GM23338 (cell line): Measurements from ENCODE around the gene CNPY2. TPM values are rescaled to one million over a fixed set of nuclear protein-coding genes. Genes with fewer than 3 reads are reported as not detected.

Experiments used
- ATAC-seq: fragments of 200-7000 bp; cut with Tn5 transposase; 3 replicates; pipeline ENCODE4 v1.9.1; 2020
- DNase-seq: peaks from one replicate; pipeline ENCODE4 v3.0.0-alpha.2; 2015; ENCODE audit warnings: low spot score
- H2AFZ ChIP-seq: fragments of 200-600 bp; sonication (generic); 2 replicates; pipeline ENCODE4 v1.8.0; 2016; ENCODE audit warnings: antibody characterized with exemption, mild to moderate bottlenecking, moderate library complexity
- H3F3A ChIP-seq: fragments of 200-600 bp; sonication (generic); replicated peaks from 2 replicates; pipeline ENCODE4 v1.8.0; 2017; ENCODE audit warnings: antibody characterized with exemption, mixed run types, low read depth
- H3K27ac ChIP-seq: fragments of 200-600 bp; sonication (generic); 2 replicates; pipeline ENCODE4 v1.6.1; 2016; ENCODE audit warnings: low read depth
- H3K27me3 ChIP-seq: fragments of 200-600 bp; sonication (generic); 2 replicates; pipeline ENCODE4 v1.8.0; 2016; ENCODE audit warnings: mild to moderate bottlenecking, mixed run types, moderate library complexity; ENCODE audit not compliant: insufficient read depth
- H3K36me3 ChIP-seq: fragments of 200-600 bp; sonication (generic); 2 replicates; pipeline ENCODE4 v1.8.0; 2016; ENCODE audit warnings: mild to moderate bottlenecking; ENCODE audit not compliant: insufficient read depth
- H3K4me1 ChIP-seq: fragments of 200-600 bp; sonication (generic); 2 replicates; pipeline ENCODE4 v1.8.0; 2016; ENCODE audit warnings: mild to moderate bottlenecking, moderate library complexity; ENCODE audit not compliant: insufficient read depth
- H3K4me2 ChIP-seq: fragments of 200-600 bp; sonication (generic); 2 replicates; pipeline ENCODE4 v1.7.1; 2017; ENCODE audit warnings: mixed run types
- H3K4me3 ChIP-seq: fragments of 200-600 bp; sonication (generic); 2 replicates; pipeline ENCODE4 v1.6.1; 2016; ENCODE audit warnings: mixed run types
- H3K79me2 ChIP-seq: fragments of 200-600 bp; sonication (generic); replicated peaks from 2 replicates; pipeline ENCODE4 v1.8.0; 2017; ENCODE audit warnings: mild to moderate bottlenecking; ENCODE audit not compliant: insufficient read depth
- H3K9me2 ChIP-seq: fragments of 200-600 bp; sonication (generic); 2 replicates; pipeline ENCODE4 v1.8.0; 2017; ENCODE audit not compliant: insufficient read depth
- H4K20me1 ChIP-seq: fragments of 200-600 bp; sonication (generic); replicated peaks from 2 replicates; pipeline ENCODE4 v1.8.0; 2017; ENCODE audit warnings: mild to moderate bottlenecking; ENCODE audit not compliant: insufficient read depth
- H3K27ac Mint-ChIP-seq: 2 replicates; pipeline ENCODE4 v1.8.0; 2020; ENCODE audit warnings: inconsistent platforms, mild to moderate bottlenecking, moderate library complexity, mixed read lengths
- H3K27me3 Mint-ChIP-seq: 3 replicates; pipeline ENCODE4 v1.8.0; 2022; ENCODE audit warnings: low read depth, mild to moderate bottlenecking, moderate library complexity, mixed read lengths, inconsistent platforms; ENCODE audit not compliant: insufficient read depth, poor library complexity
- H3K36me3 Mint-ChIP-seq: 3 replicates; pipeline ENCODE4 v1.8.0; 2021; ENCODE audit warnings: low read depth, mild to moderate bottlenecking, inconsistent platforms, moderate library complexity, mixed read lengths
- H3K4me1 Mint-ChIP-seq: 3 replicates; pipeline ENCODE4 v1.8.0; 2020; ENCODE audit warnings: mild to moderate bottlenecking, inconsistent platforms, mixed read lengths
- H3K4me3 Mint-ChIP-seq: 3 replicates; pipeline ENCODE4 v1.8.0; 2021; ENCODE audit warnings: moderate library complexity, mild to moderate bottlenecking, inconsistent platforms, mixed read lengths
- H3K9me3 Mint-ChIP-seq: 3 replicates; pipeline ENCODE4 v1.8.0; 2020; ENCODE audit warnings: moderate library complexity, mild to moderate bottlenecking, inconsistent platforms, mixed read lengths
- CREB1 ChIP-seq: fragments of 250-450 bp; sonication (Bioruptor Pico); IDR thresholded peaks from 2 replicates; pipeline ENCODE4 v1.5.0; 2020; ENCODE audit warnings: low read depth, mild to moderate bottlenecking, moderate library complexity
- ETS1 ChIP-seq: IDR thresholded peaks from 2 replicates; pipeline ENCODE4 v1.6.1; 2016; ENCODE audit warnings: antibody characterized with exemption
- EZH2 ChIP-seq: fragments of 200-600 bp; sonication (generic); IDR thresholded peaks from one replicate; pipeline ENCODE4 v1.8.0; 2017; ENCODE audit warnings: antibody characterized with exemption, mild to moderate bottlenecking, low read depth; ENCODE audit not compliant: unreplicated experiment
- EZH2phosphoT487 ChIP-seq: fragments of 200-600 bp; sonication (generic); IDR thresholded peaks from one replicate; pipeline ENCODE4 v1.8.1; 2018; ENCODE audit warnings: antibody characterized with exemption; ENCODE audit not compliant: unreplicated experiment
- NANOG ChIP-seq: IDR thresholded peaks from 2 replicates; pipeline ENCODE4 v1.6.1; 2016; ENCODE audit warnings: antibody characterized with exemption, borderline replicate concordance
- REST ChIP-seq: IDR thresholded peaks from one replicate; pipeline ENCODE4 v1.6.1; 2018; ENCODE audit warnings: antibody characterized with exemption; ENCODE audit not compliant: unreplicated experiment
- STAT1 ChIP-seq: IDR thresholded peaks from one replicate; pipeline ENCODE4 v1.6.1; 2016; ENCODE audit warnings: antibody characterized with exemption; ENCODE audit not compliant: unreplicated experiment
- ZNF114 ChIP-seq: fragments of 250-450 bp; sonication (Bioruptor Pico); IDR thresholded peaks from 2 replicates; pipeline ENCODE4 v1.5.0; 2020; ENCODE audit warnings: mild to moderate bottlenecking, moderate library complexity
- ZNF331 ChIP-seq: fragments of 250-450 bp; sonication (Bioruptor Pico); IDR thresholded peaks from 2 replicates; pipeline ENCODE4 v1.5.0; 2020; ENCODE audit warnings: low read depth, mild to moderate bottlenecking, moderate library complexity
- polyA plus RNA-seq: library from polyadenylated mRNA; unstranded; fragments of >200 nt; fragmentation: Nextera tagmentation; extraction: Ambion mirVana; gene quantifications from 2 replicates; pipeline ENCODE4 v1.2.1, GENCODE V29; 2016
- total RNA-seq: library from RNA; depleted of rRNA; stranded (reverse); fragments of >200 nt; shearing (Covaris generic); gene quantifications from 2 replicates; pipeline ENCODE4 v1.2.3, GENCODE V29; 2014

The CNPY2 gene
- total and polyA plus RNA-seq, 2 experiments from 2014 or later: 119 to 316 TPM

DNA sequence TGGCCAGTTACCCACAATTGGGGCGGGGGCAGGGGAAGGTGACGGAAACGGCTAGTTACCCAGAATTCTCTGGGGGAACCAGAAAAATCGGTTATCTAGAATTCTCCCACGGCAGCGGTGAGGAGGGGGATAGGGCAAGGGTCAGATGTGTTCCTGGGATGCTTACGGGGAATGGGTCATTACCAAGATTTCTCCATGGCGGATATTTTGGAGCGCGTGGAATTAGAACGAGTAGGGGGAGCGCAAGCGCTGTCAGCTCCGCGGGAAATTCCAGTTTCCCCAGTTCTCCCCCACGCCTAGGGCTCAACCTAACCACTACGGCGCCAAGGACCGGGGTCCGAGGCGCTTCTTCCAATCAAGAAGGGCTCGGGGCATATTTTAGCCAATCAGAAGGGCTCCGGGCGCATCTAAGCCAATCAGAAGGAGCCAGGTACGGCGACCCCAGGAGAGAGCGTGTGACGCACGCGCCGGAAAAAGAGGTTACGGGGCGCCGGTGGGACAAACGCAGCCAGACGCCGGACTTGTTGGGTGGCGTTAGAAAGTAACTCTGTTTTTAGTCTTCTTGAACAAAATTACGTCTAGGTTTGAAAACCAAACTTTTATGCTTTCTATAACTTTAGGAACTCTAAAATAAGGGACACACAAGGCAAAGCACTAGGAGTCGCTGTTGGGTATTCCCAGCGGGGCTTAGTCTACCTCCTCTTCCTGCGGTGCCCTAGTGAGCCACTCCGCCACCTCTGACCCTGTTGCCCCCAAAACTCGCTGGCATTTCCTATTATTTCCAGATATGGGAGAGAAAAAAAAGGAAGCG lies 18.1 kb upstream of the CNPY2 start, which contains the start of gene PAN2 (continued):
- TF ChIP-seq ETS1 (no peak), EZH2 (no peak)

GRCh38 chr12:56333197-56333678 lies 17.4 kb upstream of the CNPY2 start:
- Mint-ChIP-seq H3K27me3 (peaks cover 11% of the 10 kb centered on the region), H3K9me3 (no peaks in the 10 kb centered on the region), H3K36me3 (no peaks in the 10 kb centered on the region), H3K4me3 (peak overlapping the region; percentile 91), H3K4me1 (peaks cover 28% of the 10 kb centered on the region), H3K27ac (peak overlapping the region; percentile 99)
- Histone ChIP-seq H3K4me3 (peak overlapping the region; percentile 58), H2AFZ (no peak overlapping the region), H3K4me1 (peaks cover 22% of the 10 kb centered on the region), H4K20me1 (no peaks in the 10 kb centered on the region), H3K27me3 (no peaks in the 10 kb centered on the region), H3K27ac (peak overlapping the region; percentile 98), H3K4me2 (peak overlapping the region; percentile 81), H3F3A (peaks cover 11% of the 10 kb centered on the region; the same call in 1 of the 2 replicates), H3K9me2 (peaks cover 8% of the 10 kb centered on the region), H3K79me2 (peaks cover 5% of the 10 kb centered on the region; the same call in 1 of the 2 replicates), H3K36me3 (no peaks in the 10 kb centered on the region)
- TF ChIP-seq EZH2phosphoT487 (no peak), CREB1 (CRISPR knock-in tag) (no peak), STAT1 (no peak), ZNF331 (CRISPR knock-in tag) (no peak), NANOG (no peak), ZNF114 (no peak), EZH2 (no peak), REST (no peak)
- DNase-seq (no peak), ATAC-seq (peak; percentile 29)
